ENCODE measurements around the gene ABHD17A.
A peak's percentile ranks its signal among the peaks of the same experiment; 100 is the strongest.

ABHD17A gene

GRCh38 chr19:1847348-1847683 lies 38.0 kb downstream of the ABHD17A start:
- no peaks in the 10 kb centered on the region for H3K36me3 ChIP-seq (ENCODE audit: insufficient read depth, low read depth, low read length)
- peak overlapping the region; percentile 95 for H3K4me3 ChIP-seq (ENCODE audit: low read length)
- H3K9me3 ChIP-seq (ENCODE audit: insufficient read depth, low read depth, low read length): no peaks in the 10 kb centered on the region
- H3K9ac ChIP-seq (ENCODE audit: low read depth, low read length): peak overlapping the region; percentile 90; the same call in 1 of the 2 replicates
- H3K27me3 ChIP-seq (ENCODE audit: insufficient read depth, low read length): no peaks in the 10 kb centered on the region
- H3K27ac ChIP-seq (ENCODE audit: low read length): no peak overlapping the region
- H3K4me1 ChIP-seq (ENCODE audit: insufficient read depth, low read length): peaks cover 3% of the 10 kb centered on the region; the same call in 1 of the 2 replicates

DNA sequence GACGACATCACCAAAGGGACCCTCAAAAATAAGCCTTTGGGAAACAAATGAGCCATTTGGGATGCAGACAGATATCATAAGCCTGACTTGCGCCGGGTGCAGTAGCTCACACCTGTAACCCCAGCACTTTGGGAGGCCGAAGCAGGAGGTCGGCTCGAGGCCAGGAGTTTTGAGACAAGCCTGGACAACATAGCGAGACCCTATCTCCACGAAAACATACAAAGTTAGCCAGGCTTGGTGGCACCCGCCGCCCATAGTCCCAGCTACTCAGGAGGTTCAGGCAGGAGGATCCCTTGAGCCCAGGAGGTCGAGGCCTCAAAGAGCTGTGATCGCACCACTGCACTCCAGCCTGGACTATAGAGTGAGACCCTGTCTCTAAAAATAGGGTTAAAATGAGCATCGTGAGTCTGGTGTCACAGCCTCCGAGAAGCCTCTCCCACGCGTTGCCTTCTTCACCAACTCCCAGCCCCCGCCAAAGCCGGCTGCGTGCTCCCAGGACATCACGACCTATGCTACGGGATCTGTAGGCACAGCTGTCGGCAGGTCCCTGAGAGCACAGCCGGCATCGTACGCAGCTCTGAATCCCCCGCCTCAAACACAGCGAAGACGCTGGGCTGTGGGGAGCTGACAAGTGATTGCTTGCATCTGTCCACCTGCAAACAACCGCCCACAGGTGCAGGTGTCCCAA lies 38.6 kb downstream of the ABHD17A start:
- H3K9me3 ChIP-seq (ENCODE audit: insufficient read depth, low read depth, low read length): no peaks in the 10 kb centered on the region
- H3K36me3 ChIP-seq (ENCODE audit: insufficient read depth, low read depth, low read length): no peaks in the 10 kb centered on the region
- peaks cover 3% of the 10 kb centered on the region; the same call in 1 of the 2 replicates for H3K4me1 ChIP-seq (ENCODE audit: insufficient read depth, low read length)
- H3K27me3 ChIP-seq (ENCODE audit: insufficient read depth, low read length): no peaks in the 10 kb centered on the region
- H3K4me3 ChIP-seq (ENCODE audit: low read length): peak overlapping the region; percentile 95
- peak overlapping the region; percentile 90; the same call in 1 of the 2 replicates for H3K9ac ChIP-seq (ENCODE audit: low read depth, low read length)
- H3K27ac ChIP-seq (ENCODE audit: low read length): no peak overlapping the region

DNA sequence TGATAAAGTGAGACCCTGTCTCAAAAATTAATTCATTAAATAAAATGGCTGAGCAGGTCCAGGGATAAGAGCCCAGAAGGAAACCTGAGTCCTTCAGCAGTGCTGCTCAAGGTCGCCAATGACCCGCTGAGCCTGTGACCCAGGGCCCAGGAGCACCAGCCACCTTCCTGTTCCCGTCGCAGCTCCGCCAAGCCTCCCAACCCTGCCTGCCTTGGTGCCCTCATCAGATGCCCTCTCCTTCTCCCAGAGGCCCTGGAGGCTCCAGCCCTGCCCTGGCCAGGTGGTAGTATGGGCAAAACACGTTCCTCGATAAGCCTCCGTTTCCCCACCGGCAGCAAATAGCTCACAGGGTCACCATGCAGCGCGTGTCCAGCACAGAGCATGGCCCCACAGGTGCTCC lies 39.7 kb downstream of the ABHD17A start:
- Histone ChIP-seq H3K27me3 (ENCODE audit: insufficient read depth, low read length) (no peaks in the 10 kb centered on the region), H3K9ac (ENCODE audit: low read depth, low read length) (no peak overlapping the region), H3K4me3 (ENCODE audit: low read length) (no peak overlapping the region), H3K9me3 (ENCODE audit: insufficient read depth, low read depth, low read length) (no peaks in the 10 kb centered on the region), H3K27ac (ENCODE audit: low read length) (no peak overlapping the region), H3K4me1 (ENCODE audit: insufficient read depth, low read length) (peaks cover 3% of the 10 kb centered on the region; the same call in 1 of the 2 replicates), H3K36me3 (ENCODE audit: insufficient read depth, low read depth, low read length) (no peaks in the 10 kb centered on the region)

GRCh38 chr19:1845125-1845515 lies 40.2 kb downstream of the ABHD17A start:
- no peaks in the 10 kb centered on the region for H3K27me3 ChIP-seq (ENCODE audit: insufficient read depth, low read length)
- no peak overlapping the region for H3K4me3 ChIP-seq (ENCODE audit: low read length)
- H3K4me1 ChIP-seq (ENCODE audit: insufficient read depth, low read length): peaks cover 3% of the 10 kb centered on the region; the same call in 1 of the 2 replicates
- H3K9ac ChIP-seq (ENCODE audit: low read depth, low read length): no peak overlapping the region
- H3K27ac ChIP-seq (ENCODE audit: low read length): no peak overlapping the region
- no peaks in the 10 kb centered on the region for H3K9me3 ChIP-seq (ENCODE audit: insufficient read depth, low read depth, low read length)
- no peaks in the 10 kb centered on the region for H3K36me3 ChIP-seq (ENCODE audit: insufficient read depth, low read depth, low read length)

DNA sequence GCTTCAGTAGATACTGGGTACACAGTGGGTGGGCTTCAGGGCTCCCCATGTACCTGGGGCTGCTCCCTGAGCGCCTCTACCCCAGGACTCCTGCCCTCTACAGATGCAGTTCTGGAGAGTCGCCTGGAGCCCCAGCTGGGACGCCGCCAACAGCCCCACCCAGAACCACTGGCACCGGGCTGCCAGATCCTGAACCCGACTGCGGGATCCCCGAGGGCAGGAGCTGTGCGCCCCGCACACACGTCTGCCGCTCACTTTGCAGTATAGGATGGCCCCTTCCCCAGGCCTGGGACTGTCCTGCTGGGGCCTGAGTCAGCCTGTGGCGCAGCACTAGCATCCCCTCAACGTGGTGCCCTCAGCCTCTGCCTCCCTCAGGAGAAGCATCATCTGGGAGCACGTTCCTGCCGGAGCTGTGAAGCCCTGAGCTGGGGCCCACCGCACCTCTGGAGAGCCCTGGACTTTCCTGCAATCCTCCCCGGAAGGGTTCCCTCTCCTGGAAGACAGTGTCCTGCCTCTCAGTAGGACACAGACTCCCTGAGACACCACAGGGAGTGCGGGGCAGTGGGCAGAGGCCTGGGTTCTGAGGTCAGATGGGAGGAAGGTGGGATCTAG lies 40.7 kb downstream of the ABHD17A start:
- H3K36me3 ChIP-seq (ENCODE audit: insufficient read depth, low read depth, low read length): no peaks in the 10 kb centered on the region
- peaks cover 3% of the 10 kb centered on the region; the same call in 1 of the 2 replicates for H3K4me1 ChIP-seq (ENCODE audit: insufficient read depth, low read length)
- no peaks in the 10 kb centered on the region for H3K27me3 ChIP-seq (ENCODE audit: insufficient read depth, low read length)
- no peaks in the 10 kb centered on the region for H3K9me3 ChIP-seq (ENCODE audit: insufficient read depth, low read depth, low read length)
- no peak overlapping the region for H3K4me3 ChIP-seq (ENCODE audit: low read length)
- H3K9ac ChIP-seq (ENCODE audit: low read depth, low read length): no peak overlapping the region
- no peak overlapping the region for H3K27ac ChIP-seq (ENCODE audit: low read length)

GRCh38 chr19:1843646-1844394 lies 41.5 kb downstream of the ABHD17A start:
- Histone ChIP-seq H3K9me3 (ENCODE audit: insufficient read depth, low read depth, low read length) (no peaks in the 10 kb centered on the region), H3K4me1 (ENCODE audit: insufficient read depth, low read length) (peaks cover 3% of the 10 kb centered on the region; the same call in 1 of the 2 replicates), H3K36me3 (ENCODE audit: insufficient read depth, low read depth, low read length) (no peaks in the 10 kb centered on the region), H3K4me3 (ENCODE audit: low read length) (no peak overlapping the region), H3K9ac (ENCODE audit: low read depth, low read length) (no peak overlapping the region; the same call in 1 of the 2 replicates), H3K27me3 (ENCODE audit: insufficient read depth, low read length) (no peaks in the 10 kb centered on the region), H3K27ac (ENCODE audit: low read length) (no peak overlapping the region)

DNA sequence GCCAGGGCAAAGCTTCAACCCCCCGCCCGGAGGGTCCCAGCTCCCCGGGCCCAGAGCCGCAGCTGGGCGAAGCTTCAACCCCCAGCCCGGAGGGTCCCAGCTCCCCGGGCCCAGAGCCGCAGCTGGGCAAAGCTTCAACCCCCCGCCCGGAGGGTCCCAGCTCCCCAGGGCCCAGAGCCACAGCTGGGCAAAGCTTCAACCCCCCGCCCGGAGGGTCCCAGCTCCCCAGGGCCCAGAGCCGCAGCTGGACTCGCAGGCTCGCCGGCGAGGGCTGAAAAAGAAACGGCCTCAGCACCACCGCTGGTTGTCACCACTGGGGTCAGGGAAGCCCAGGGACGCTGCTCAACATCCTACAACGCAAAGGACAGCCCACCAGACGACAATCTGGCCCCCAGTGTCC lies 42.2 kb downstream of the ABHD17A start:
- no peaks in the 10 kb centered on the region for H3K36me3 ChIP-seq (ENCODE audit: insufficient read depth, low read depth, low read length)
- no peak overlapping the region for H3K9ac ChIP-seq (ENCODE audit: low read depth, low read length)
- H3K27me3 ChIP-seq (ENCODE audit: insufficient read depth, low read length): no peaks in the 10 kb centered on the region
- H3K27ac ChIP-seq (ENCODE audit: low read length): no peak overlapping the region
- no peak overlapping the region for H3K4me3 ChIP-seq (ENCODE audit: low read length)
- H3K4me1 ChIP-seq (ENCODE audit: insufficient read depth, low read length): peaks cover 3% of the 10 kb centered on the region; the same call in 1 of the 2 replicates
- no peaks in the 10 kb centered on the region for H3K9me3 ChIP-seq (ENCODE audit: insufficient read depth, low read depth, low read length)

DNA sequence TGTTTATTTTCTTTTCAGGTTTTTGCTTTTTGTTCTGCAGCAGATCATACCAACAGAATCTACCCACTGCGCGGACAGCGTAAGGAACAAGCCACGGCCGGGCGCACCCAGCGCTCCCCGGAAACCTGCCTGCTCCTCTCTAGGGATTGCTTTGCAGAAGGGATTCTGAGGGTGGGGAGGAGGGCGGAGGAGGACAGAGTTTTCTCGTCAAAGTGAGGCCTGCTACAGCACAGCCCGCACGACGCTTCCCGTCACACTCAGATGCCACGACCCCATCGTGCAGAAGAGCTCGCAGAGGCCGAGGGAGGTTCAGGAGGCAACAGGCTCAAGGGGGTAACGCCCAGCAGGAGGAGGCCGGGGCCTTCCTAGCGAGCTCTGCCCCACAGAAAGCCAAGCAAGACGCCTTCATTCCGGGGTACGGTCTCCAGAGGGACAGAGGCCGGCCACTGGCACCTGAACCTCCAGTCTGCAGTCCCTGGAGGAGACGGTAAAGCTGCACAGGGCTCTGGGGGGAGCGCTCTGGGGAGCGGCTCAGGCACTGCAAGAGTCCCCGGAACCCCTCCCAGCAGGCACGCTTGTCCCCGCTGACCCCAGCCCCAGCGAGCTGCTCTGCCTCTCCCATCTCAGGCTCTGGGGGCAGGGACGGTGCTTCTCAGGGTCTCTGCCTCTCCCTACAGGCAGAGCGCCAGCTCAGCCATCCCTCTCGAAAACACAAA lies 43.9 kb downstream of the ABHD17A start:
- H3K27ac ChIP-seq (ENCODE audit: low read length): no peak overlapping the region
- H3K9ac ChIP-seq (ENCODE audit: low read depth, low read length): no peak overlapping the region
- H3K27me3 ChIP-seq (ENCODE audit: insufficient read depth, low read length): no peaks in the 10 kb centered on the region
- H3K36me3 ChIP-seq (ENCODE audit: insufficient read depth, low read depth, low read length): no peaks in the 10 kb centered on the region
- no peak overlapping the region for H3K4me3 ChIP-seq (ENCODE audit: low read length)
- H3K9me3 ChIP-seq (ENCODE audit: insufficient read depth, low read depth, low read length): no peaks in the 10 kb centered on the region
- H3K4me1 ChIP-seq (ENCODE audit: insufficient read depth, low read length): no peaks in the 10 kb centered on the region

- Histone ChIP-seq H3K4me3 (ENCODE audit: low read length) (no peak overlapping the region), H3K9me3 (ENCODE audit: insufficient read depth, low read depth, low read length) (no peaks in the 10 kb centered on the region), H3K27ac (ENCODE audit: low read length) (no peak overlapping the region), H3K27me3 (ENCODE audit: insufficient read depth, low read length) (no peaks in the 10 kb centered on the region), H3K9ac (ENCODE audit: low read depth, low read length) (no peak overlapping the region), H3K36me3 (ENCODE audit: insufficient read depth, low read depth, low read length) (no peaks in the 10 kb centered on the region), H3K4me1 (ENCODE audit: insufficient read depth, low read length) (no peaks in the 10 kb centered on the region)
These were observed 44.7 kb downstream of the ABHD17A start for GRCh38 chr19:1840541-1841115.

DNA sequence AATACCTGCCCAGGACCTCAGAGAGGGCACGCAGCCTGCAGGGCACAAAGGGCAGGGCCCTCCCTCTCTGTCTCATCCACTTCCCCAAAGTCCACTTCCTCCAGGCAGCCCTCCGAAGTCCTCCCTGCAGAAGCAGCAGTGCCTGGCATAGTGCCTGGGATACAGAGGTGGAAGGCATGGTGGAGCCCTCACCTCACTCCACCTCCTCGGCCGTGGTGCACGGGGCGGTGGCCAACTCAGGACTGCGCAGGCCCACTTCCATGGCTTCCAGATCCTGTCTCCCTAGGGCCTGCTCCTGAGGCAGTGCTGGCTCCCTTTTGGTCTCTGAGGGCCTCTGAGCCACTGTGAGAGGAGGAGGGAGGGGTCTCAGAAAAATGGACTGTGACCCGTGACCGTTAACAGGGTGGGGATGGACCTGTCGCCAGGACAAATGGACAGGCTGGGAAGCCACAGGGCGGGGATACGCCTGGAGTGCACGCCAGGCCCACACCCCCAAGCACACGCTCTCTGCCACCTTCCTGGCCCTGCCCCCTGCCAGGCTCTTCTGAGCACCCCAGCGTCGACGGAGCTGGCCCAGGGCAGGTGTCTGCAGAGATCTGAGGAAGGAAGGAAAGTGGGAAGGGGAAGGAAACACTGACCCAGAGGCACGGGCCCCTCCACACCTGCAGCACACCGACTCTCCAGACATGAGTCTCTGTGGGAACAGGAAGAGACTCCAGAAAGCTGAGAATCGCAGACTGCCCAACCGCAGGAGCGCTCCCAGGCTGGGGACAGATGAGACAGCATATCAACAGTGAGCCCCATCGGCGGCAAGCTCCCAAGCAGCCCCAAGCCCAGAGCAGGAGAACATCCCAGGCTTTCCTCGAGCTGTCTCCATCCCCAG lies 45.4 kb downstream of the ABHD17A start:
- Histone ChIP-seq H3K27ac (ENCODE audit: low read length) (no peak overlapping the region), H3K4me3 (ENCODE audit: low read length) (no peak overlapping the region), H3K9ac (ENCODE audit: low read depth, low read length) (no peak overlapping the region), H3K27me3 (ENCODE audit: insufficient read depth, low read length) (no peaks in the 10 kb centered on the region), H3K4me1 (ENCODE audit: insufficient read depth, low read length) (no peaks in the 10 kb centered on the region), H3K36me3 (ENCODE audit: insufficient read depth, low read depth, low read length) (no peaks in the 10 kb centered on the region), H3K9me3 (ENCODE audit: insufficient read depth, low read depth, low read length) (no peaks in the 10 kb centered on the region)
